GM19438 (cell line): ENCODE data around the gene ATP4B.

Experiments
- ATAC-seq: cut with Tn5 transposase; IDR thresholded peaks from one replicate; pipeline ENCODE4 v1.9.1; 2021; ENCODE audit warnings: low read depth; ENCODE audit not compliant: unreplicated experiment

The ATP4B gene

DNA sequence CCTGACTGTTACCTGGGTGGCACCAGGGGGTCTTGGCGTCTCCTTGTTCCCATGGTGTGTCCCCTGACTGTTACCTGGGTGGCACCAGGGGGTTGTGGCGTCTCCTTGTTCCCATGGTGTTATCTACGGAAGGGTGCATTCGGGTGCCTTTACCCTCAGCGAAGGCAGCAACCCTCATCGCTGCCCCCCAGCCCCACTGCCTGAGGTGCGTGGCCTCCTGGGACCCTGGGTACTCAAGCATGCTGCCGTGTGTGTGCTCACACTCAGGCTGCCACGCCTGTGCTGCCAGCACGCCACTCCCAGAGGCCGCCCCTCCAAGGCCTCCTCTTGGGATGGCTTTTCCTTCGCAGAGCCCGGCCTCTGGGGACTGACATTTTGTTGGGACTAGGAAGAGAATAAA, 48.4 kb downstream of the ATP4B start:
- no peak for ATAC-seq

DNA sequence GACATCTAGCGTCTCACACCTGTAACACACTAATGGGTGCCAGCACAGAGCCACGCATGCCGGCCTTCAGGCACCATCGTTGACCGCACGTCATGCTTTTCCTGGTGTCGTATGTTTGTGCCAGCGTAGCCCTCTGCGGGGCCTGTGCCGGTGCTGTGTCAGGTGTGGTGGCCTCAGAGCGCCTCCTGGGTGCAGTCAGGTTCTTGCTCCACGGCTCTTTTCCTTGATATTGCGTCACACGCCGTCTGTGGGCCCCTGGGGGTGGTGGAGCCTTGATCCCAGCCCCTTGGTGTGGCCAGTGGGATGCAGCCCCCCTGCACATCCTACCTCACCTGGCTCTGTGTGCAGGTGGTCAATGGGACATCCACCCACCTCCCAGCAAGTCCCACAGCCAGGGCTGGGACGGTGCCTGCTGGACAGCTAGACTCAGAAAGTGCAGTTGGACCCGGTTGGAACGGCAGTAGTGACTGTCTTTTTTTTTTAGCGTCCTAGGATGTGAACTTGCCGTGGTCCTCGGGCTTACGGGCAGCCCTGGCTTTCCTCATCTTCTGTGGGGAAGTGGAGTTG, 48.9 kb downstream of the ATP4B start:
- no peak for ATAC-seq

DNA sequence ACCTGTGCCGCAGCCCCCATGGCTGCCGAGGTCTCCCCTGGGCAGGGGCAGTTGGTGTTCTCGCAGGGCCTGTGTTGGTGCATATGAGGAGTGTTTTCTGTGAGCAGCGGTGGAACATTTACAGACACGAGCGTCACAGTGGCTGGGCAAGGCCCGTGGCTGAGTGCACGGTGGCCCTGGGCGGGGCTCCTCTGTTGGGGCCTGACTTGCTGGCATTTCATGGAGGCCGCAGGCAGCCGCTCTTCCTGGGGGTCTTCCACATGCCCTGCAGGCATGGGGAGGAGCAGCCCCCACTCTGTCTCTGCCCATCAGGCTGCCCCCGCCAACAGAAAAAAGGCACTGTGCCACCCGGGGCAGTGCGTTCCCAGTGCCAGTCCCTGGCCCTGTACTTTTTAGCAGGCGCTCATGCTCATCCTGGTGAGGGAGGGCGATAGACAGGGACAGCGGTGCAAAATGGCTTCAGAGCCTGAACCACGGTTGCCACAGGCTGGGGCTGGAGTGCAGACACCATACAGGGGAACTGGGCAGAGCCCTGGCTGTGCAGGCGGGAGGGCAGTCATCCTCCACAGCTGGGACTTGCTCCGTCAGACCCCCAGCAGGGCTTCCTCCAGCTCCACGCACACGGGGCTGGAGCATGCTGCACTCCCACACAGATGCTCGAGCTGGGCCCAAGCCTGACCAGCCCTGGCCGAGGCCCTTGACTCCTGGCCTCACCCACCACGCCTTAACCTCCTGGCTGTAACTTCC, 49.9 kb downstream of the ATP4B start:
- no peak for ATAC-seq

DNA sequence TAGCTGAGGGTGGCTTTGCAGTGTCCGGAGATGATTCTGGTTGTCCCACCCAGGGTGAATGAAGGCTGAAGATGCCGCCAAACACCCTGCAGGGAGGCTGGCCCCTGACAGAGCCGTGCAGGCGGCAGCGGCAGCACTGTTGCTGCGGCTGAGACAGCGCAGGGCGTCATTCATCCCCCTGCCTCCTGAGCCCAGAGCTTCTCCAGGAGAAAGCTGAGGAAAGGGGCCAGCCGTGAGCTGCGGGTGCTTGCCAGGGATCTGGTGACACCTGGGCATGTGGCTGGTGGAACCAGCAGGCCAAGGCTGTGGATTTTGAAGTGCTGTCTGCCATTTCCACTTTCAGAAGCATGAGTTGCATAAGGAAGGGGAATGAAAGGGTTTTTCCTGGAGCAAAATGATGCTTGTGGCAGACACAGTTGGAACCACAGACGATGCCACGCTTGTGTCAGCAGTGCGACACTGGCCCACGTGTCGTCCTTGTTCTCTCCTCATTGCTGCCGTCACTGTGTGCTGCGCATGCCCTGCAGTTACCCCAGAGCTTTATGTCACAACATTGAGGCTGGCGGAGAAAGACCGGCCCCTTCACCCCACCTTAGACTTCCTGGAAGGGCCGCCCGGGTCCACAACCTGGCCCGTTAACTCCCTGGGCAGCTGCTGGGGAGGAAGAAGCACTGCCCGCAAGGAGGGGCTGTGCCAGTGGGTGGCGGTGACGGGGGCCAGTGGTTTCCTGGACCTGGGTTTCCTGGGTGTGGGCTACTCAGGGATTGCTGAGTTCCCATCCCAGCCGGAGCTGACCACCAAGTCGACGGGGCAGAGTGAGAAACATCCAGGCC, 50.7 kb downstream of the ATP4B start:
- ATAC-seq = no peak

DNA sequence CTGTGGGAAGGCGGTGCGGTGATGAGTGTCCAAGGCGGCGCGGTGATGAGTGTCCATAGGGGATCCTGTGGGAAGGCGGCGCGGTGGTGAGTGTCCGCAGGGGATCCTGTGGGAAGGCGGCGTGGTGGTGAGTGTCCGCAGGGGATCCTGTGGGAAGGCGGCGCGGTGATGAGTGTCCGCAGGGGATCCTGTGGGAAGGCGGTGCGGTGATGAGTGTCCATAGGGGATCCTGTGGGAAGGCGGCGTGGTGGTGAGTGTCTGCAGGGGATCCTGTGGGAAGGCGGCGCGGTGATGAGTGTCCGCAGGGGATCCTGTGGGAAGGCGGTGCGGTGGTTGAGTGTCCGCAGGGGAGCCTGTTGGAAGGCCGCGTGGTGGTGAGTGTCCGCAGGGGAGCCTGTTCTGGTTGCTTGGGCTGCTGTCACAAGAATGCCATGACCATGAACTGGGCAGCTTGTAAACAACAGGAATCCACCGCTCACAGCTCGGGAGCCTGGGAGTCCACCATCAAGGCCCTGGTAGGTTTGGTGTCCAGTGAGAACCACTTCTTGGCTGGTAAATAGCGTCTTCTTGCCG, 52.0 kb downstream of the ATP4B start:
- ATAC-seq = no peak

DNA sequence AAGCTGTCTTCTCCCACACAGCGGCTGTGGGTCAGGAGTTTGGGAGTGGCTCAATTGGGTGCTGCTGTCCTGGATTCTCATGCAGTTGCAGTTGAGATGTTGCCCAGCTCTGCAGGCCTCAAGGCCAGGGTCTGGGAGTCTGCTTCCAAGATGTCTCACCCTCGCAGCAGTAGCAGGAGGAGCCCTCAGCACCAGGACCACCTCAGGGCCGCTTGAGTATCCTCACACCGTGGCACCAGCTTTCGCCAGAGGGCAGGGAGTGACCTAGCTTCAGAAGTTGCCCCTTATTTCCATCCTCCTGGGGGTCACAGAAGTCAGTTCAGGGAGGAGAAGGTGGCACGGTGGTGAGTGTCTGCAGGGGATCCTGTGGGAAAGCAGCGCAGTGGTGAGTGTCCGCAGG, 52.5 kb downstream of the ATP4B start:
- ATAC-seq = no peak

DNA sequence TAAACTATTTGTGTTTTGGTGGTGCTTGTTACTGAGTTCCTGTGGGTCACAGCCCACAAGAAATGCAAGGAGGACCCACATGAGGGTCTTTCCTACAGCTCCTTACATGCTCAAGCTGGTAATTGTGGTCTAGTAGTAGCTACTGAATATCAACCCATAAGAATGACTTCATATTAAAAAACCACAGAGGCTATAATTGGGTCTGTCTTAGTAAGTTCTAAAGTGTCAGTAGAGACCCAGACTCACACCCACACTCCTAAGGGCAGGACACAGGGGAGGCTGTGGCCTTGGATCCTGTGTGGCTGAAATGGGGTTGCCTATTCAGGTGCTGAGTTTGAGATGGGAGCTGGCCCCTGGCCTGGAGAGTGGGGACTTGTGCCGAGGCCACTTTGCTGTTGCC, 53.8 kb downstream of the ATP4B start:
- ATAC-seq = no peak

DNA sequence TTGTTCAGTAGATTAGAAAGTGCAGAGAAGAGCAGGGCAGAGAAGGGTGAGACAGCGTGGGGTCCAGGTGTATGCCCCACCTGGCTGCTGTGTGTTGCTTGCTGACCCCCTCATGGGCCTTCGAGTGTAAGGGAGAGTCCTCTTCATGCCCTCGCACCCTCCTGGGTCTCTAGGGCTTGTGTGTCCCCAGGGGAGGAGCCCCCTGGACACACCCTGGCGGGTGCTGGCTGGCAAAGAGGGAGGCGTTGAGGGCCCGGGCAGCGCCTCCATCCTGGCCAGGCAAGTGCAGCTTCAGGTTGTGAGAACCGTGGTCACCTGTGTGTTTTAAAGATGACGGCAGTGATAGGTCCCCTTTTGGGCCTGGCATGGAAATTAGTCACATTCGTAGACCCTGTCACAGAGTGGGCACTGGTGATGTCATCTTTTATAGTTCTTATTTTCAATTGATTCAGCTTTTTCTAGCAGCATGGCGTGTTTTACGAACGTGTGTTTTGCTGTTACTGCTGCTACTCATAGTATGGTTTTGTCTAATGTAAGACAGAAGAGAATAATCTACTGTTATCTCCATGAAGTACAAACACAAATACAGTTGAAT, 54.8 kb downstream of the ATP4B start:
- ATAC-seq = no peak

DNA sequence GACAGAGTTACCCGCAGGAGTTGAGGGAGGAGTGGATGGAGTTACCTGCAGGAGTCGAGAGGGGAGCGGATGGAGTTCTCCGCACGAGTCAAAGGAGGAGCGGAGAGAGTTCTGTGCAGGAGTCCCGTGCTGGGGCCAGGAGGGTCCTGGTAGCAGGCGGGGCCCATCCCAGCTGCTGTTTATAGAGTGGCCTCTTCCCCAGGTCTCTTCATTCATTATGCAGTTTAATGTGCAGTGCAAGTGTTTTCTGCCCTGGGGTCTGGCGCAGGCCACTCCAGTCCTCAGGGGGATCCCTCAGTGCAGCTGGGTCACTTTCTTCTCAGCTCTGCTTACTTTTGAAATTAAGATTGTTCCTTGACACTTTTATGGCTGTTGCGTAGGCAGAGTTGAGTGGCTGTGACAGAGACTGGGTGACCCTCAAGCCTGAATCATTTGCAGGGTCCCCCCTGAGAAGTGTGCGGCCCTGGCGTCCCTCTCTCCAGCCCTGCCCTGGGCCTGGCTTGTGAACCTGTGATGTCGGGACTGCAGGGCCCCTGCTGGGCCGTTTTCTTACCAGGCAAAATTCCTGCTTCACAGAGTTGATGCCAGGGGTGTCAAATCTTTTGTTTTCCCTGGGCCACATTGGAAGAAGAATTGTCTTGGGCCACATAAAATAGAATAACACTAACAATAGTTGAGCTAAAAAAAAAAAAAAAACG, 55.6 kb downstream of the ATP4B start:
- ATAC-seq = no peak

DNA sequence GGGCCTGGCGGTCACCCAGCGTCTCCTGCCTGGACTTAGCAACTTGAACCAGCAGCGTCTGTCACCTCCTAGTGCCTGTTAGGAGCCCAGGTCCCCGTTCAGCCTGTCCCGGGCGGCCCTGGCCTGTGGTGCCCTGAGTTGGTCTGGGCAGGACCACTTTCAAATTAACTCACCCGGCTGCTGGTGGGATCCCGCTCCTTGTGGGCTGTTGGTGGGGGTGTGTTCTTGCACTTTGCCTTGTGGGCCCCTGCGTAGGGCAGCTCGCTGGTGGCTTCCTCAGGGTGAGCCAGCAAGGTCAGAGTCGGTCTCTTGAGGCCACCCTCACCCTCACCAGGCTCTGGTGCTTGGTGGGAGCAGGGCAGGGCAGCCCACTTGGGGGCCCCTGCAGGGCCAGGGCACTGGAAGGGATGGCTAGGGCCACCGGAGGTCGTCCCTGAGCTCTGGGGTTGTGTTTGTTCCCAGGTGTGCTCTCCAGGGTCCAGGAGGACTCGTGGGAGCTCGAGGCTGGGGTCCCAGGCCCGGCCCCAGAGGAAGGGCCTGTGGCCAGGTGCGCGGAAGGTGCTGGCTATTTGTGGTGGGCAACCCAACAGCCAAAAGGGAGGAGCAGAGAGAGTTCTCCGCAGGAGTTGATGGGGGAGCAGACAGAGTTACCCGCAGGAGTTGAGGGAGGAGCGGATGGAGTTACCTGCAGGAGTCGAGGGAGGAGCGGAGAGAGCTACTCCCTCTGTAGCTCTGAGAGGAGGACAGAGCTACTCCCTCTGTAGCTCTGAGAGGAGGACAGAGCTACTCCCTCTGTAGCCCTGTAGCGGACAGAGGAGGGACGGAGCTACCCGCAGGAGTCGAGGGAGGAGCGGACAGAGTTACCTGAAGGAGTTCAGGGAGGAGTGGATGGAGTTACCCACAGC, 56.6 kb downstream of the ATP4B start:
- ATAC-seq = no peak

DNA sequence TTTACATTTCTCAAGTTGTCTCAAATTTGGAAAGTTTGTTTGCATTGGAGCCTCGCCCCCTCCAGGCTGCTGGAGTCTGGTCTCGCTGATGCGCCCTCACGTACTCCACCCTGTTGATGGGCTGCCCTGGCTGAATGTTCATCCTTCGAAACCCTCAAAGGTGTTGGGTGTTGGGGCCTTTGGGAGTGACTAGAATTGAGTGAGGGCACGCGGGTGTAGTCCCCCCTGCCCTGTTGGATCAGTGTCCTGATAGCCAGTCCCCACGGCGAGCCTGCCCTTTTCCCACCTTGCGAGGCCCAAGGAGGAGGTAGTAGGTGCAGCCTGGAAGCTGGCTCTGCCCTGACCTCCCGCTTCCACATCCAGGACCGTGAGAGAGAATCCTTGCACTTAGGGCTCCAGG, 58.6 kb downstream of the ATP4B start:
- ATAC-seq = no peak
